HepG2 (cell line): ENCODE results near the gene FBXO44. TPM values are rescaled to one million over a fixed set of nuclear protein-coding genes. Genes with fewer than 3 reads are reported as not detected.

Experiments
- EED ChIP-seq: sonication (generic); formaldehyde crosslinking; IDR thresholded peaks from 2 replicates; pipeline ENCODE4 v1.5.0; 2020; ENCODE audit warnings: mild to moderate bottlenecking, missing genetic modification reagents
- HIVEP1 ChIP-seq: sonication (generic); formaldehyde crosslinking; IDR thresholded peaks from 2 replicates; pipeline ENCODE4 v1.4.0; 2020; ENCODE audit warnings: mild to moderate bottlenecking, missing genetic modification reagents
- HOXA3 ChIP-seq: sonication (generic); formaldehyde crosslinking; IDR thresholded peaks from 2 replicates; pipeline ENCODE4 v1.5.0; 2020; ENCODE audit warnings: missing genetic modification reagents
- MTERF4 ChIP-seq: sonication (generic); formaldehyde crosslinking; IDR thresholded peaks from 2 replicates; pipeline ENCODE4 v1.8.0; 2023; ENCODE audit warnings: mild to moderate bottlenecking, missing genetic modification reagents
- MYPOP ChIP-seq: sonication (generic); formaldehyde crosslinking; IDR thresholded peaks from 2 replicates; pipeline ENCODE4 v1.8.1; 2023; ENCODE audit warnings: mild to moderate bottlenecking, moderate library complexity, missing genetic modification reagents
- PCBP2 ChIP-seq: fragments of 200-400 bp; formaldehyde crosslinking; optimal IDR thresholded peaks from 2 replicates; pipeline ENCODE3; 2018; ENCODE audit warnings: low read length, low read depth; ENCODE audit not compliant: poor library complexity, severe bottlenecking
- PHB2 ChIP-seq: fragments of 450-650 bp; IDR thresholded peaks from 2 replicates; pipeline ENCODE4 v1.6.1; 2018; ENCODE audit not compliant: partially characterized antibody
- RBM22 ChIP-seq: fragments of 200-400 bp; formaldehyde crosslinking; optimal IDR thresholded peaks from 2 replicates; pipeline ENCODE3; 2017; ENCODE audit warnings: mild to moderate bottlenecking, low read length, moderate library complexity
- SMAD1 ChIP-seq: sonication (generic); formaldehyde crosslinking; IDR thresholded peaks from 2 replicates; pipeline ENCODE4 v1.4.0; 2020; ENCODE audit warnings: missing genetic modification reagents, low read depth, mild to moderate bottlenecking, borderline replicate concordance
- TARDBP ChIP-seq: sonication (generic); formaldehyde crosslinking; IDR thresholded peaks from 2 replicates; pipeline ENCODE4 v1.8.0; 2022; ENCODE audit warnings: mild to moderate bottlenecking, missing genetic modification reagents
- THAP11 ChIP-seq: IDR thresholded peaks from 2 replicates; pipeline ENCODE4 v1.6.1; 2016; ENCODE audit warnings: missing biosample characterization, missing genetic modification reagents
- ZFP82 ChIP-seq: sonication (generic); formaldehyde crosslinking; IDR thresholded peaks from 2 replicates; pipeline ENCODE4 v1.5.1; 2020; ENCODE audit warnings: mild to moderate bottlenecking, missing genetic modification reagents, borderline replicate concordance
- ZFX ChIP-seq: sonication (generic); formaldehyde crosslinking; IDR thresholded peaks from 2 replicates; pipeline ENCODE4 v1.4.0; 2020; ENCODE audit warnings: mild to moderate bottlenecking, low read depth, missing genetic modification reagents, moderate library complexity
- ZFY ChIP-seq: sonication (generic); formaldehyde crosslinking; IDR thresholded peaks from 2 replicates; pipeline ENCODE4 v1.4.0; 2020; ENCODE audit warnings: missing genetic modification reagents
- ZKSCAN1 ChIP-seq: fragments of 150-350 bp; IDR thresholded peaks from 2 replicates; pipeline ENCODE4 v1.6.1; 2014; ENCODE audit warnings: low read length
- ZNF10 ChIP-seq: sonication (generic); formaldehyde crosslinking; IDR thresholded peaks from 2 replicates; pipeline ENCODE4 v1.4.0; 2020; ENCODE audit warnings: mild to moderate bottlenecking, low read depth, missing genetic modification reagents, borderline replicate concordance
- ZNF605 ChIP-seq: sonication (generic); formaldehyde crosslinking; IDR thresholded peaks from 2 replicates; pipeline ENCODE4 v1.8.0; 2022; ENCODE audit warnings: mild to moderate bottlenecking, missing genetic modification reagents
- ZNF615 ChIP-seq: sonication (generic); formaldehyde crosslinking; IDR thresholded peaks from 2 replicates; pipeline ENCODE4 v1.5.0; 2020; ENCODE audit warnings: mild to moderate bottlenecking, missing genetic modification reagents, borderline replicate concordance
- ZNF616 ChIP-seq: sonication (generic); formaldehyde crosslinking; IDR thresholded peaks from 2 replicates; pipeline ENCODE4 v1.5.0; 2020; ENCODE audit warnings: low read depth, mild to moderate bottlenecking, missing genetic modification reagents
- ZNF709 ChIP-seq: sonication (generic); formaldehyde crosslinking; IDR thresholded peaks from 2 replicates; pipeline ENCODE4 v1.5.0; 2020; ENCODE audit warnings: mild to moderate bottlenecking, missing genetic modification reagents
- ZSCAN30 ChIP-seq: sonication (generic); formaldehyde crosslinking; IDR thresholded peaks from 2 replicates; pipeline ENCODE4 v1.5.0; 2020; ENCODE audit warnings: mild to moderate bottlenecking, missing genetic modification reagents
- polyA plus RNA-seq, 8 experiments: library from polyadenylated mRNA; depleted of rRNA in 3 of 8; stranded (reverse) in 7 of 8; unstranded in 1 of 8; fragments of >200 nt; fragmentation: Illumina TruSeq in 4 of 8; extraction: Trizol in 4 of 8; gene quantifications; 2 replicates each; pipeline versions ENCODE4 v1.2.1 to v1.2.3, GENCODE V29; 2011 to 2016; ENCODE audit warnings: low read depth in 4 of 8, missing spikeins in 1 of 8, mixed read lengths in 1 of 8; ENCODE audit not compliant: insufficient read depth in 1 of 8
- total RNA-seq, 5 experiments: library from RNA; depleted of rRNA; stranded (reverse); fragments of >200 nt; fragmentation: Illumina TruSeq; extraction: Trizol; gene quantifications; 2 replicates each; pipeline ENCODE4 v1.2.3, GENCODE V29; 2016; ENCODE audit warnings: low read depth in 1 of 5
- TF ChIP-seq, protein P1 (sequence below): sonication (generic); formaldehyde crosslinking; IDR thresholded peaks from 2 replicates; pipeline ENCODE4 v1.4.0; 2020; ENCODE audit warnings: missing genetic modification reagents, mild to moderate bottlenecking, borderline replicate concordance
- TF ChIP-seq, protein P2 (sequence below): sonication (generic); formaldehyde crosslinking; IDR thresholded peaks from 2 replicates; pipeline ENCODE4 v1.4.0; 2020; ENCODE audit warnings: missing genetic modification reagents, borderline replicate concordance

FBXO44 gene
- total and polyA plus RNA-seq, 2 of the 13 experiments (the other 11 are each of a cell fraction or from before 2014, with no cell fraction given), result 22.4 to 27.9 TPM

- TF ChIP-seq MTERF4 (CRISPR knock-in tag) (no peak), ZFX (peak; percentile 61), EED (CRISPR knock-in tag) (no peak), ZNF605 (0 out of 2 replicates have a peak, but pooled peaks have one; percentile 6), MYPOP (CRISPR knock-in tag) (0 out of 2 replicates have a peak, but pooled peaks have one; percentile 7), ZFP82 (0 out of 2 replicates have a peak, but pooled peaks have one; percentile 11), HOXA3 (CRISPR knock-in tag) (0 out of 2 replicates have a peak, but pooled peaks have one; percentile 2), ZNF615 (CRISPR knock-in tag) (no peak), PCBP2 (no peak), ZSCAN30 (no peak), SMAD1 (CRISPR knock-in tag) (0 out of 2 replicates have a peak, but pooled peaks have one; percentile 6), ZNF10 (no peak), THAP11 (CRISPR knock-in tag) (0 out of 2 replicates have a peak, but pooled peaks have one; percentile 5), ZFY (CRISPR knock-in tag) (peak; percentile 60), HIVEP1 (CRISPR knock-in tag) (0 out of 2 replicates have a peak, but pooled peaks have one; percentile 50), PHB2 (no peak), ZKSCAN1 (no peak), TARDBP (no peak), RBM22 (no peak), ZNF616 (peak; percentile 91; the same call in 1 of the 2 replicates), ZNF709 (0 out of 2 replicates have a peak, but pooled peaks have one; percentile 54)
- TF ChIP-seq, protein P1, sequence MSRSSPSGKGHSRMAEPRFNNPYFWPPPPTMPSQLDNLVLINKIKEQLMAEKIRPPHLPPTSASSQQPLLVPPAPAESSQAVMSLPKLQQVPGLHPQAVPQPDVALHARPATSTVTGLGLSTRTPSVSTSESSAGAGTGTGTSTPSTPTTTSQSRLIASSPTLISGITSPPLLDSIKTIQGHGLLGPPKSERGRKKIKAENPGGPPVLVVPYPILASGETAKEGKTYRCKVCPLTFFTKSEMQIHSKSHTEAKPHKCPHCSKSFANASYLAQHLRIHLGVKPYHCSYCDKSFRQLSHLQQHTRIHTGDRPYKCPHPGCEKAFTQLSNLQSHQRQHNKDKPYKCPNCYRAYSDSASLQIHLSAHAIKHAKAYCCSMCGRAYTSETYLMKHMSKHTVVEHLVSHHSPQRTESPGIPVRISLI (CRISPR knock-in tag), result no peak
- TF ChIP-seq, protein P2, sequence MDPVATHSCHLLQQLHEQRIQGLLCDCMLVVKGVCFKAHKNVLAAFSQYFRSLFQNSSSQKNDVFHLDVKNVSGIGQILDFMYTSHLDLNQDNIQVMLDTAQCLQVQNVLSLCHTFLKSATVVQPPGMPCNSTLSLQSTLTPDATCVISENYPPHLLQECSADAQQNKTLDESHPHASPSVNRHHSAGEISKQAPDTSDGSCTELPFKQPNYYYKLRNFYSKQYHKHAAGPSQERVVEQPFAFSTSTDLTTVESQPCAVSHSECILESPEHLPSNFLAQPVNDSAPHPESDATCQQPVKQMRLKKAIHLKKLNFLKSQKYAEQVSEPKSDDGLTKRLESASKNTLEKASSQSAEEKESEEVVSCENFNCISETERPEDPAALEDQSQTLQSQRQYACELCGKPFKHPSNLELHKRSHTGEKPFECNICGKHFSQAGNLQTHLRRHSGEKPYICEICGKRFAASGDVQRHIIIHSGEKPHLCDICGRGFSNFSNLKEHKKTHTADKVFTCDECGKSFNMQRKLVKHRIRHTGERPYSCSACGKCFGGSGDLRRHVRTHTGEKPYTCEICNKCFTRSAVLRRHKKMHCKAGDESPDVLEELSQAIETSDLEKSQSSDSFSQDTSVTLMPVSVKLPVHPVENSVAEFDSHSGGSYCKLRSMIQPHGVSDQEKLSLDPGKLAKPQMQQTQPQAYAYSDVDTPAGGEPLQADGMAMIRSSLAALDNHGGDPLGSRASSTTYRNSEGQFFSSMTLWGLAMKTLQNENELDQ (CRISPR knock-in tag), result no peak
Measured at GRCh38 chr1:11664336-11665065, 9.8 kb downstream of the FBXO44 start (continued).
